Skeletal muscle tissue (tissue), 4 donors: ENCODE results near the gene DPYD. TPM values are rescaled to one million over a fixed set of nuclear protein-coding genes. Genes with fewer than 3 reads are reported as not detected.

ENCODE experiments used
- H3K27ac ChIP-seq: one replicate; pipeline ENCODE4 v1.7.0; 2013; ENCODE audit warnings: mild to moderate bottlenecking, low read depth, low read length, inconsistent platforms
- H3K27me3 ChIP-seq, 3 donors: one replicate each; pipeline ENCODE4 v1.7.0; 2013; ENCODE audit warnings: low read length in 3 of 3; ENCODE audit not compliant: control insufficient read depth in 3 of 3, insufficient read depth in 3 of 3
- H3K36me3 ChIP-seq, 3 donors: one replicate each; pipeline ENCODE4 v1.7.0; 2013; ENCODE audit warnings: low read length in 3 of 3; ENCODE audit not compliant: control insufficient read depth in 3 of 3, insufficient read depth in 3 of 3
- H3K4me1 ChIP-seq, 3 donors: one replicate each; pipeline ENCODE4 v1.7.0; 2013; ENCODE audit warnings: low read length in 3 of 3, mild to moderate bottlenecking in 3 of 3; ENCODE audit not compliant: control insufficient read depth in 3 of 3, insufficient read depth in 3 of 3
- H3K4me3 ChIP-seq, 3 donors: one replicate each; pipeline ENCODE4 v1.7.0; 2013; ENCODE audit warnings: low read length in 3 of 3
- H3K9ac ChIP-seq, 3 donors: one replicate each; pipeline ENCODE4 v1.7.0; 2013; ENCODE audit warnings: low read length in 3 of 3, mild to moderate bottlenecking in 3 of 3, moderate library complexity in 2 of 3, low read depth in 1 of 3
- H3K9me3 ChIP-seq, 3 donors: one replicate each; pipeline ENCODE4 v1.7.0; 2013; ENCODE audit warnings: low read length in 3 of 3; ENCODE audit not compliant: control insufficient read depth in 3 of 3
- total RNA-seq: library from RNA; depleted of rRNA; stranded (reverse); fragments of >200 nt; gene quantifications from one replicate; pipeline ENCODE4 v1.2.3, GENCODE V29; 2014
- donor health status: Osteomylitis.

DPYD gene
- total RNA-seq, 1 donor from 2014 or later: 18.8 TPM

GRCh38 chr1:97685360-97685759 is 235.5 kb downstream of the DPYD start:
- Histone ChIP-seq H3K4me3 (no peak overlapping the region), H3K4me1 (no peaks in the 10 kb centered on the region)

GRCh38 chr1:97680894-97681293 is 239.9 kb downstream of the DPYD start:
- Histone ChIP-seq H3K27ac (no peak overlapping the region), H3K9me3 (no peaks in the 10 kb centered on the region), H3K4me1 (no peaks in the 10 kb centered on the region), H3K27me3 (no peaks in the 10 kb centered on the region), H3K36me3 (peaks cover 0 to 6% (median 4%) of the 10 kb centered on the region in 3 donors), H3K4me3 (no peak overlapping the region), H3K9ac (no peak overlapping the region)

More at GRCh38 chr1:97685360-97685759, 235.5 kb downstream of the DPYD start:
- no peaks in the 10 kb centered on the region for H3K27me3 ChIP-seq
- no peak overlapping the region for H3K9ac ChIP-seq
- no peaks in the 10 kb centered on the region for H3K9me3 ChIP-seq
- H3K36me3 ChIP-seq: peaks cover 0 to 5% (median 2%) of the 10 kb centered on the region in 3 donors
- no peak overlapping the region for H3K27ac ChIP-seq

GRCh38 chr1:97680470-97680869 is 240.4 kb downstream of the DPYD start:
- Histone ChIP-seq H3K9me3 (no peaks in the 10 kb centered on the region), H3K4me3 (no peak overlapping the region), H3K9ac (no peak overlapping the region), H3K27ac (no peak overlapping the region), H3K4me1 (no peaks in the 10 kb centered on the region), H3K36me3 (peaks cover 0 to 6% (median 4%) of the 10 kb centered on the region in 3 donors), H3K27me3 (no peaks in the 10 kb centered on the region)

GRCh38 chr1:97677702-97678101 is 243.1 kb downstream of the DPYD start:
- Histone ChIP-seq H3K27ac (no peak overlapping the region), H3K27me3 (no peaks in the 10 kb centered on the region), H3K4me3 (no peak overlapping the region), H3K9me3 (no peaks in the 10 kb centered on the region), H3K4me1 (no peaks in the 10 kb centered on the region), H3K9ac (no peak overlapping the region), H3K36me3 (peaks cover 0 to 6% (median 4%) of the 10 kb centered on the region in 3 donors)

- Histone ChIP-seq H3K4me1 (no peaks in the 10 kb centered on the region), H3K9me3 (no peaks in the 10 kb centered on the region), H3K27me3 (no peaks in the 10 kb centered on the region), H3K36me3 (peaks cover 0 to 6% (median 0%) of the 10 kb centered on the region in 3 donors), H3K9ac (no peak overlapping the region), H3K27ac (no peak overlapping the region), H3K4me3 (no peak overlapping the region)
Observed at GRCh38 chr1:97674517-97674916, 246.3 kb downstream of the DPYD start.

- no peaks in the 10 kb centered on the region for H3K9me3 ChIP-seq
- H3K9ac ChIP-seq: no peak overlapping the region
- H3K27me3 ChIP-seq: no peaks in the 10 kb centered on the region
- no peaks in the 10 kb centered on the region for H3K36me3 ChIP-seq
- no peaks in the 10 kb centered on the region for H3K4me1 ChIP-seq
- no peak overlapping the region for H3K27ac ChIP-seq
- no peak overlapping the region for H3K4me3 ChIP-seq
Observed at GRCh38 chr1:97668945-97669344, 251.9 kb downstream of the DPYD start.

DNA sequence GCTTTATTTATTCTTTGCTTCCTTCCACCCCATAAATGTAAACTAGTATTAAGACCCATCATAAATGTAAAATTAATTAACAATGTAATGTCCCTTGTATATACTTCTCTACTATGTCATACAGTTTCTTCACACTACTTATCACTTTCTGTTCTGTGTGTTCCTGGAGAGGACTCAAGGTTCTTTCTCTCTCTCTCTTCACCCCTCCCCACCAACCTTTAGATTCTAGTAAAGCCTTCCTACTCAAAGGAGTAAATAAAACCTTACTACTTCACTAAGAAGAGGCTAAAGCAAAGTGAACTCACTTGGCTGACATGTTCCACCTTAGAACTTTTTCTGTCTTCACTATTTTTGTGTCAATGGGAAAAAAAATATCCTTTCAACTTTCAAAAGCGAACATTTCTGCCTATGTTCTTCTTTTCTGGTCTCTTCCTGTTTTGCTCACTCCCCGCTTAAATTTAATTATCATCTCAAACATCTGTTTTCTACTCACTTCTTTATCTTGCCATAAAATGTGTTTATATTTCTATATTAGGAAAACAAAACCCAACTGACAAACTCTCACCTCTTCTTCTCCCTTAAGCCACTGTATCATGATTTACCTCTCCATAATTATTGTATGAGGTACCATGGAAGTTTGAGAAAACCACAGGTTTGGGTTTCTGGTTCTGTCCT is 260.3 kb downstream of the DPYD start:
- no peaks in the 10 kb centered on the region for H3K4me1 ChIP-seq

DNA sequence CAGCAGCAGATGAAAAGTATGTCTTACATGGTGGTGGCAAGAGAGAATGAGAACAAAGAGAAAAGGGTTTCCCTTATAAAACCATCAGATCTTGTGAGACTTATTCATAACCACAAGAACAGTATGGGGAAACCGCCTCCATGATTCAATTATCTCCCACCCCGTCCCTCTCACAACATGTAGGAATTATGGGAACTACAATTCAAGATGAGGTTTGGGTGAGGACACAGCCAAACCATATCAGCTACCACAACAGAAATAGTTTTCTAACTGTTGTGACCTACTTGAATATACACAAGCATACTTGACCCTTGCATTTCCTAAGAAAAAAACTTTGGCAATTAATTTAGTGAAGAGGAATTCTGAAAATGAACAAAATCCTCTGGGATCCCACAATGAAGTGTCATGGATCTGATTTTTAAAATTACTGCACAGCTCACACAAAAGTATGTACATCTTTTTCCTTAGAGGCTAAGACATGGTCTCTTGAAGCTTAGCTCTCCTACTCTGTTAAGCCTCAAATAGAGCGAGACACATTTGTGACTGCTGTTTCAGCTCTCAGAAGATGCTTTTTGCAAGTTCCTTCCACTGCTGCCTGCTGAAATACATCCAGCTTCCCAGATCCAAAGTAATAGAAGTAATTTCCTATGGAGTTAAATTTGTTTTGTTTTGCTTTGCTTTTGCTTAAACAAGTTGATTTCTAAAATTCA is 265.8 kb downstream of the DPYD start:
- no peak overlapping the region for H3K27ac ChIP-seq
- no peaks in the 10 kb centered on the region for H3K27me3 ChIP-seq
- no peaks in the 10 kb centered on the region for H3K36me3 ChIP-seq
- no peaks in the 10 kb centered on the region for H3K4me1 ChIP-seq
- no peak overlapping the region for H3K9ac ChIP-seq
- H3K4me3 ChIP-seq: no peak overlapping the region
- H3K9me3 ChIP-seq: no peaks in the 10 kb centered on the region

More for the DNA sequence above, 260.3 kb downstream of the DPYD start:
- no peaks in the 10 kb centered on the region for H3K27me3 ChIP-seq
- no peaks in the 10 kb centered on the region for H3K9me3 ChIP-seq
- no peak overlapping the region for H3K27ac ChIP-seq
- H3K36me3 ChIP-seq: no peaks in the 10 kb centered on the region
- H3K4me3 ChIP-seq: no peak overlapping the region
- no peak overlapping the region for H3K9ac ChIP-seq

- H3K4me1 ChIP-seq: no peaks in the 10 kb centered on the region
- H3K36me3 ChIP-seq: no peaks in the 10 kb centered on the region
Observed at GRCh38 chr1:97651250-97651649, 269.6 kb downstream of the DPYD start.

DNA sequence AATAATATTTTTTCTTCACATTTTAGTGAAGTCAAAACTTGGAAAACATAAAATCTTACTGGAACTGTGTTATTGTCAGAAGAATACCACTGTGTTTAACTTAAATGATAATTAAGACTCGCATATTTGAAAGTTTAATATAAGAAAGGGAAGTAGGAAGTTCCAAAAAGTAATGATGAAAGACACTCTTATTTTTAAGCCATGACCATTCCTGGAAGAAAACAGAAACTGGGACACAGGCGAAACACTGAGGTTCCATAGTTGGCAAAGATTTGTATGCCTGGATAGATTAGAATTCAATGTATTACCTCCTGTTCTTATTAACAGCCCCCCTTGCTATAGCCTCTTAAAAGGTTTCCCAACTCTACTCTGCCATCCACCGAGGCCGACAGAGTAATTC is 271.2 kb downstream of the DPYD start:
- no peak overlapping the region for H3K9ac ChIP-seq
- no peaks in the 10 kb centered on the region for H3K27me3 ChIP-seq
- no peak overlapping the region for H3K27ac ChIP-seq
- no peaks in the 10 kb centered on the region for H3K36me3 ChIP-seq
- no peaks in the 10 kb centered on the region for H3K4me1 ChIP-seq
- H3K4me3 ChIP-seq: no peak overlapping the region
- H3K9me3 ChIP-seq: peaks cover 0 to 3% (median 2%) of the 10 kb centered on the region in 3 donors

More at GRCh38 chr1:97651250-97651649, 269.6 kb downstream of the DPYD start:
- Histone ChIP-seq H3K4me3 (no peak overlapping the region), H3K9me3 (peaks cover 0 to 3% (median 0%) of the 10 kb centered on the region in 3 donors), H3K9ac (no peak overlapping the region), H3K27ac (no peak overlapping the region), H3K27me3 (no peaks in the 10 kb centered on the region)
